ENCODE data around the gene OSTN.

- TF ChIP-seq CTCF (IDR thresholded peaks at IDR 0.05) = no peak
- no peak for TF ChIP-seq POLR2A (IDR thresholded peaks at IDR 0.05)
Observed at GRCh38 chr3:191154827-191155226, 44.2 kb upstream of the OSTN start.
